GM18526 (cell line): Measurements from ENCODE around the gene C3orf70.

Source experiments
- POLR2A ChIP-seq: IDR thresholded peaks from 3 replicates; pipeline ENCODE4 v1.6.1; 2011; ENCODE audit not compliant: insufficient read length; ENCODE audit errors: extremely low read depth

The C3orf70 gene

DNA sequence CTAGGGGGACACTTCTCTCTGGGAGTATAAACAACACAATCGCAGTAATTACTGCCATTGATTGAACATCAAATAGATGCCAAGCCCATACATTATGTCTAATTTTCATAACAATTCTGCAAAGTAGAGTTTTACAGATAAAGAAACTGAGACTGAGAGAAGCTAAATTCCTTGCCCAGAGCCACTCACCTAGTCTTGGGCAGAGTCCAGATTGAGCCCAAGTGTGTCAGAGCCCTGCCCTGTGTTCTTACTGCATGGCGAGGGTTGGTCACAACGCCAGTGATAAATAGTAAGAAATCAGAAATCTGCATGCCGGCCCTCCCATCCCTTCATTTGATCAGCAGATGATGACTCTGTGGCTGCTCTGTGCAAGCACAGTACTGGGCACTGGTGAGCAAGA, 106.3 kb downstream of the C3orf70 start:
- no peak for TF ChIP-seq POLR2A

DNA sequence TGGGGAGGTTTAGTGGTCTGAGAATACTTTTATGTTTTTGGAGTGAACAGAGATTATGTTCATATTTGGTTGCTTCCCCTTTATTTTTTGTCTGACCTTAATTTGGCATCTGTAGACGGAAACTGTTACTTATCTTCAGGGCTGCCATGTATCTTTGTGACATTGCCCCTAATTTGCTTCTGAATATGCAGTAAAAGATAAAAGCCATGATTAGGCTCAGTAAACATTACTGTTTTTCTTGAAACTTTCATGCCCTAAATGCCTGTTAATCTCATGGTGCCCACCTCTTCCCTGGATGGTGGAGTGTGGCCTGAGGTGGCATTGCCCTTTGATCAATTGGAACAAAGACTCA, 106.7 kb downstream of the C3orf70 start:
- no peak for TF ChIP-seq POLR2A

DNA sequence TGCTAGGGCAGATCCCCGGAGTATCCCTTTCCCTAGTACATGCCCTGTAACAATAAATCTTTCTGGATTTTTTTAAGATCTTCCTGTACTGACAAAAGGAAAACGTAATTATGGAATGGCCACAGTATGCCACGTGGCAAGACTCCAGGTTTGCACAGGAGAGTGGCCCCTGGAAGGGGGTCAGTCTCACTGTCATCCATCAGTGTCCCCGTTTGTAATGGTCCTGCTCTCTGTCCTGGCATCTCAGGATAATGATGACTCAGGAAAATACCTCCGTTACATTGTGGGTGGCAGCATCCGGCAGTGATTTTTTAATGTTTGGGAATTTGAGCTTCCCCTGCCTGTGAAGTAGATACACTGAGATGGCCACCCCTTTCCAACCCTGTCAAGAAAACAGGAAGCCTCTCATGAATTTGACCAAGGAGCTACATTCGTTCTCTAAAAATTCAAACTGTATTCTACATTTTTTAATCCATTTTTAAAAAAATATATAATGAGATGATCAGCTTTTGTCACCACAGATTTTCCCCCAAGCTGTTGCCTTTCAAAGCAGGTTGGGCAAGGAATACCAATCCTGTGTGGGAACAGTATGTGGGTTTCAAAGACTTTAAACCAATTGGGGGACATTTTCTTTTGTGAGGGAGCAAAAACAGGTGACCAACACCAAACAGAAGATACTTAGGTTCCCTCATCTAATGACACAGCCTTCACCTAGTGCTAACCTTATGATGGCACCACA, 110.4 kb downstream of the C3orf70 start:
- TF ChIP-seq POLR2A: no peak

DNA sequence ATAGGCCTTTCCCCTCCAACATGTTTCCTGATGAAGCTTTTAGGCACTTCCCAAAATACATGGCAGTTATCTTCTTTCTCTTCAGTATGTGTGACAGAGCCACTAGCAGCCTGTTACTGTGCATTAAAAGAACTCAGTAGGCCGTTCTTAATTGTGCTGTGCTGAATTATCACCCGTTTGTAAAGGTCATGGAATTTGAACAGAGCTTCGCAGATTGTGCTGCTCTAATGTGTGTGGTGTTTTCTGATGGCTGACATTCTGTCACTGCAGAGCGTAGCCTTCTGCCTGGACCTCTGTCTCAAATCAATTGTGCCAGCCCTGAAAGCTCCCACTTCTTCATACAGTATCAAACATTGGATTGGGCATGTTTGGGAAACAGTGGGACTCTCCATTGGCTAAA, 111.3 kb downstream of the C3orf70 start:
- TF ChIP-seq POLR2A: no peak

DNA sequence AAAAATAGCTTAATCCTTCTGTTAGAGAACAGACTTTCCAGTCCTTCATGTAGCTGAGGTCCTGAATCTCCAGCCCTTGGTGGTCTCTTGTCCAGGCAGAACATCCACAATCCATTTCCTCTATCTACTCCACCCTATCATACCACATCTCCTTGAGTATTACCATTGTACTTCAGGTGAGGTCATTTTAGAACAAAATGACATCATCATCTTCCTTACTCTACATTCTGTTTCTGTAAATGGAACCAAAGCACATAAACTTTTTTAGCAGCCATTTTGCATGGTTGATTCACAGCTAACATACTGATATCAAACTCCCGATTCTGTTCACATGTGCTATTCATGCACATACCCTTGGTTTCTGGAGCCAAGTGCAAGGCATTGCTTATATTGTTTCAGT, 112.4 kb downstream of the C3orf70 start:
- no peak for TF ChIP-seq POLR2A

DNA sequence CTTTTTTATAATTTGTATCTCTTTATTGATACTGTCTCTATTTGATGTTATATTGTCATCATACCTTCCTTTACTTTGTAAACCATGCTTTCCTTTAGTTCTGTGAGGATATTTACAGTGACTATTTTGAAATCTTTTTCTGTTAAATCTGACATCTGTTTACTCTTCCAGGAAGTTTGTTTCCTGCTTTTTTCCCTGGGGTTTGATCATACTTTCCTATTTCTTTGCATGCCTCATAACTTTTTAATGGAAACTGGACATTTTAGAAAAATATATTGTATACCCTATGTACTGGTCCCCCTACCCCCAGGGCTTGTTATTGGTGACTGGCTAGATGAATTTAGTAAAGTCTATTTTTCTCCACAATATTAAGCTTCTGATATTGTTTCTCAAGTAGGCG, 115.1 kb downstream of the C3orf70 start:
- TF ChIP-seq POLR2A: no peak

DNA sequence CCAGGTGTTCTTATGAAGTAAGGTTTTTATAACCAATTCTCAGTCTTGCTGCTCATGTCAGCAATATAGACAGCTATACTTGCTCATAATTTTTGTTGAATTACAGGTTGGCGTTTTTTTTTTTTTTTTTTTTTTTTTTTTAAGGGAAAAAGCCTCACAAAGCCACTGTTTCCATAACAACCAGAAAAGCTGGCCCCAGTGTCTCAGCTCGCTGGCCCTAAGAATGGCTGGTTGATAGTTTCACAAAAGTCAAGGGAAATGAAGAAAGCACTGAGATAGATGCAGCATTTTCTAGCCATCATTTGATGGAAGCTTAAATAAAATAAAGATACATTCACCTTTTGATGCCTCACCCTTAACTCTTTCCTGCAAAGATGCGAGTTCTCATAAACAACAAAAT, 121.9 kb downstream of the C3orf70 start:
- TF ChIP-seq POLR2A: no peak

DNA sequence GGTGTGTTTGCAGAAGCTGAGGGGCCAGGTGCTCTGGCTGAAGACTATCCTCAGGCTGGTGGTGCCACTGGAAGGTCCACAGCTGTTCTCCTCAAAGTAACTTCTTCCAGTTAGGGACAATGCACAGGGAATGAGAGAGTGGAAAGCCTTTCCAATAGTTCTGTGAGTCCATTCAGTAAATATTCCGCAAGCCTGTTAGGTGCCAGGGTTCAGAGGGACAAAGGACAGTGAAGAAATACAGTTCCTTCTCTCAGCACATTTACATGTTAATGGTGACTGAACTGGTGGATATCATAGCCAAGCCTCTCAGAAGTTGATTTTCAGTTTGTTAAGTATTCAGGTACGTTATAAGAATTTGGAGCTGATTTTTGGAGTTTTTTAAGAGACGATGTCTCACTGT, 122.5 kb downstream of the C3orf70 start:
- no peak for TF ChIP-seq POLR2A

DNA sequence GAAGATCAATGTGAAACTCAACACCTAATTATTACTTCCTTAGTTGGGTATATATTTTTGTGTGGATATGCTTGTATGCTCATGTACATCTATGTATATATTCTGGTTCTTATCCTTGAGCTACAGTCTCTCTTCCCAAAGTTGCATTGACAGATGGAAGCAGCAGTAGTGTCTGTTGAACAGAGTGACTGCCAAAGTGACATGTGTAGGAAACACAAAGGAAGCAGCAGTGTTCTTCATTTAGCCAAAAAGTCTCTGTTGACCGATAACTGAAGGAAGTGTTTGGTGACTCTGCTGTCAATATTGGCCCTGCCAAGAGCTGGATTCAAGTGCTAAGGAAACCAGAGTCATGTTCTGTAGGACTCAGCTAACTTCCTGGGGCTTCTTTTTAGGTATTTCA, 123.8 kb downstream of the C3orf70 start:
- TF ChIP-seq POLR2A: no peak

DNA sequence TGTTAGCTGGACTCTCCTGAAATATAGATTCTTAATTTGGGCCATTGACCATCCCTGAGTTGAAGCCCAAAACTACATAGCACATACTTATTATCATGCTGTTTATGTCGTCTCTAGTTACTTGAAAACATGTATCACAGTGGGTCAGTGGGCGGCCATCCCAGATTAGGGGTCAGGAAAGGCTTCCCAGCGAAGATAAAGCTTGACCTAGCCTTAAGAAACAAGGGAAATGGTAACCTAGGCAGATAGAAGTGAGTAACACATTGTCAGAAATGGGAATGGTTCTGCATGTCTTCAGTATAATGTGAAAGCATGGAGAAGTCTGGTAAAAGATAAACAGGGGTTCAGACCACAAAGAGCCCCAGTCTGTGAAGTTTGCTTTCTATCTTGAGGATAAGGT, 124.7 kb downstream of the C3orf70 start:
- TF ChIP-seq POLR2A: no peak
